Fibroblast of villous mesenchyme (primary cell): Measurements from ENCODE around the gene SCFD1. TPM values are rescaled to one million over a fixed set of nuclear protein-coding genes. Genes with fewer than 3 reads are reported as not detected.
"Not testable (repeated sequence)": the region's sequence is repeated elsewhere in the genome, so short reads cannot be mapped to it uniquely, and the experiment has no call there.

ENCODE experiments used
- DNase-seq: peaks from one replicate; pipeline ENCODE4 v3.0.0-alpha.2; 2010; ENCODE audit warnings: low read depth
- H3K4me3 ChIP-seq: 2 replicates; pipeline ENCODE4 v1.5.1; 2011; ENCODE audit warnings: low read depth, mild to moderate bottlenecking, low read length
- total RNA-seq: library from RNA; depleted of rRNA; stranded (reverse); fragments of >200 nt; gene quantifications from 2 replicates; pipeline ENCODE4 v1.2.3, GENCODE V29; 2012
- TF ChIP-seq, protein P1 (sequence below): IDR thresholded peaks from 2 replicates; pipeline ENCODE4 v1.5.1; 2012; ENCODE audit warnings: low read depth, mild to moderate bottlenecking, low read length; ENCODE audit not compliant: insufficient read depth

SCFD1 gene
- total RNA-seq, 1 donor = 203 TPM

DNA sequence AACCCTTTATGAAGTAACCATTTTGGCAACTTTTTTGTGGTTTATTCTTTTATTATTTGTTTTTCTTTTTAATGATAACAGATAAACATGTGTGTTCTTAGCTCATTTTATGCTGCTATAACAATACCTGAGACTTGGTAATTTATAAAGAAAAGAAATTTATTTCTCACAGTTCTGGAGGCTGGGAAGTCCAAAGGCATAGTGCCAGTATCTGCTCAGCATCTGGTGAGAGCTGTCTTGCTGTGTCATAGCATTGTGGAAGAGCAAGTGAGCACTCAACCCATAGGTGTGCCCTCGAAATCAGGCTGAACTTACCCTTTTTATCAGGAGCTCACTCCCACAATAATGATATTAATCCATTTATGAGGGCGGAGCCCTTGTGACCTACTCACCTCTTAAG, 8.0 kb upstream of the SCFD1 start:
- no peak for DNase-seq
- no peak overlapping the region for H3K4me3 ChIP-seq
- TF ChIP-seq, protein P1, sequence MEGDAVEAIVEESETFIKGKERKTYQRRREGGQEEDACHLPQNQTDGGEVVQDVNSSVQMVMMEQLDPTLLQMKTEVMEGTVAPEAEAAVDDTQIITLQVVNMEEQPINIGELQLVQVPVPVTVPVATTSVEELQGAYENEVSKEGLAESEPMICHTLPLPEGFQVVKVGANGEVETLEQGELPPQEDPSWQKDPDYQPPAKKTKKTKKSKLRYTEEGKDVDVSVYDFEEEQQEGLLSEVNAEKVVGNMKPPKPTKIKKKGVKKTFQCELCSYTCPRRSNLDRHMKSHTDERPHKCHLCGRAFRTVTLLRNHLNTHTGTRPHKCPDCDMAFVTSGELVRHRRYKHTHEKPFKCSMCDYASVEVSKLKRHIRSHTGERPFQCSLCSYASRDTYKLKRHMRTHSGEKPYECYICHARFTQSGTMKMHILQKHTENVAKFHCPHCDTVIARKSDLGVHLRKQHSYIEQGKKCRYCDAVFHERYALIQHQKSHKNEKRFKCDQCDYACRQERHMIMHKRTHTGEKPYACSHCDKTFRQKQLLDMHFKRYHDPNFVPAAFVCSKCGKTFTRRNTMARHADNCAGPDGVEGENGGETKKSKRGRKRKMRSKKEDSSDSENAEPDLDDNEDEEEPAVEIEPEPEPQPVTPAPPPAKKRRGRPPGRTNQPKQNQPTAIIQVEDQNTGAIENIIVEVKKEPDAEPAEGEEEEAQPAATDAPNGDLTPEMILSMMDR = no peak

DNA sequence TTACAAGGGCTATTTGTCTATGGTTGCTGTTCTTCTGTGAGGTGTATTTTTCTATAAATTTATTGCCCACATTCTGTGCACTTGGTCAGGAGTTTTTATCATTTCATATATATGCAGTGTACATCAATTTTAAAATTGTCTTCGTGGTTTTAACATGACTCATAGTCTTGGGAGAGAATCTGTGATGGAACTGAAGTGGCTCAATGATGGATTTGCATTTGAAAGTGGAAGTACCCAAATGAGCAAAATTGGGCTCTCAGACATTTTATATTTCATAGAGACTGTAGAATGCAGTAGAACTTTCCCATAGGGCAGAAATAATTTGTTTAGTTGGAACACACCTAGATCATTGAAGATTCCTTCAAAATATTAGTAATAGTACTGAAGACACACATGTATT, 1.9 kb upstream of the SCFD1 start:
- no peak overlapping the region for H3K4me3 ChIP-seq
- peak; percentile 56 for DNase-seq
- TF ChIP-seq, protein P1 = no peak

DNA sequence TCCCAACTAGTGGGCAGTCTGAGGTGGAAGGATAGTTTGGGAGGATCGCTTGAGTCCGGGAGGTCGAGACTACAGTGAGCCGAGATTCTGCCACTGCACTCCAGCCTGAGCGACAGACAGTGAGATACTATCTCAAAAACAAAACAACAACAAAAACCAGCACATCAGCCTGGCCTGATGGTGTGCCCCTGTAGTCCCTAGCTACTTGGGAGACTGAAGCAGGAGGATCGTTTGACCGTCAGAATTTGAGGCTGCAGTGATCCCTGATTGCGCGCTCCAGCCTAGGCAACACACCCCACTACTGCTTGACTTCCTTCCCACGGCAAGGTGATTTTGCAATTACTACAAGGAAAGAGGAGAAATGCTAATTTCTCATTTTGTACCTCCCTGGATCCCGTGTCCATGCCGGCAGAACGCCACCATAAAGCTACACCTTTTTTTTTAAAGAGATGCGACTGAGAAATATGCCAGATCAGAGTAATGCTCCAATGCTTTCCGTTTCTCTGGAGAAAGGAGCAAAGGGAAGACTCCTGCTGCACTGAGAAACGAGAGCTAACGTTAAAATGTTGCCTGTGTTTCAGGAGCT, 672 bp upstream of the SCFD1 start:
- TF ChIP-seq, protein P1 = no peak
- peak overlapping the region; percentile 97 for H3K4me3 ChIP-seq
- peak; percentile 41 for DNase-seq

DNA sequence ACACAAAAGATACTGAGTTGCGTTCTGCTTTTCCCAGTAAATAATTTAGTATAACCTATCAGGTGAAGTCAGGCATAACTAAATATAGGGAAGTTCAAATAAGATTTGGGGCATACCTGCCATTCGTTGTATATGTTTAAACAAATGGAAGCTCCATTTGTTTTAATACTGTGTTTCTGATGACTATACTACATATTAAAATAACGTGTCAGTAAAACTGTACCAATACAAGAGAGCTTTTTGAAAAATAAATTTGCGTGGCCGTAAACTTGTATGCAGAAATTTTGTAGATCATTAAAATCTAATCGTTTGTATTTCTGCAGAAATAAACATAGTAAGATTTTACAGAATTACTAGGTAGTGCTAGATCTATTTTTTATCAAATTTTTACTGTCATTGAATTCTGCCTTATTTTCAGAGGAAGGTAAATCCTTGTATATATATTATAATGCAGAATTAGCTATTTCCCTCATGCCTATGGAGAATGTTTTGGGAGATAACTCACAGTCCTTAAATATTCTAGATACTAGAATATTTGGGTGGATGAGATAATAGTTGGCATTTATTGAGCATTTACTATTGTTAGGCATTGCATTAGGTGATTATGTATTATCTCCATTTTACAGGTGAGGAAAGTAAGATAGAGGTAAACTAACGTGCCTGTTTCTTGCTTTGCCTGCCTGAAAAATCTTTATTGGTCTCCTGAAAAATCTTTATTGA, 1.5 kb downstream of the SCFD1 start:
- TF ChIP-seq, protein P1 = no peak
- DNase-seq = no peak
- H3K4me3 ChIP-seq = peak overlapping the region; percentile 97

DNA sequence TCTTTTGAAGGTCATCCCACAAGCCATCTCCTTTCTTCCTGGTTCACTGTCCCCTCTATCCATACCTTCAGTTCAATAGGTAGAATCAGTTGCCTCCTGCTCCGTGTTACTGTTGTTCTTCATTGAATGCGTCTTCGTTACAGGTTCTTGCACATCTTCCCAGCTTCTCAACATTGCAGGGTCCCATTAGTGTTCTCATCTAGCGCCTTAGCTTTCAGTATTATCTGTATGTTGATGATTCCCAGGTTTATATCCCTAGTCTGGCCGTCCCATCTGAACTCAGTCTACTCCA, 2.0 kb downstream of the SCFD1 start:
- TF ChIP-seq, protein P1 = no peak
- DNase-seq = no peak
- peak overlapping the region; percentile 97 for H3K4me3 ChIP-seq

DNA sequence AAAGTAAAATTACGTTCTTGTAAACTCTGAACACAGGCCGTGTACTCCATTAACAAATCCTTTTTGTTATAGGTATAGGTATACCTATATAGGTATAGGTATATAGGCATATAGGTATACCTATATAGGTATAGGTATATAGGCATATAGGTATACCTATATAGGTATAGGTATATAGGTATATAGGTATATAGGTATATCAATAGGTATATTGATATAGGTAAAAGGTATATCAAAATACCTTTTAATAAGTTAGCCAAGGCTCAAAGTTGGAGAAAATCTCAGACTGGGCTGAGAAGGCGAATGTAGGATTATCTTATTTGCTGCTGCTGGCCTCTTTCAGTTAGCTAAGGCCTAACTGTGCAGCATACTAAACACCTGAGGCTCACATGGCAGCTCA, 3.4 kb downstream of the SCFD1 start:
- DNase-seq = no peak
- TF ChIP-seq, protein P1 = no peak
- no peak overlapping the region for H3K4me3 ChIP-seq

DNA sequence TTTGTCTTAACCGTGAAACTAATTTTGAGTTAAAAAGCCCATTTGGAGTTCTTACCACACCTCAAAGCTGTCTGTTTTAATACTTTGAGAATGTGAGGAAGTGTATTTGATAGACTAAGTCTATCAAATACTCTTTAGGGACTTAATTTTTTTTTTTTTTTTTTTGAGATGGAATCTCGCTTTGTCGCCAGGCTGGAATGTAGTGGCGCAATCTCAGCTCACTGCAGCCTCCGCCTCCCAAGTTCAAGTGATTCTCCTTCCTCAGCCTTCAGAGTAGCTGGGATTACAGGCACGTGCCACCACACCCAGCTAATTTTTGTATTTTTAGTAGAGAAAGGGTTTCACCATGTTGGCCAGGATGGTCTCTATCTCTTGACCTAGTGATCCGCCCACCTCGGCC, 7.3 kb downstream of the SCFD1 start:
- H3K4me3 ChIP-seq = not testable (repeated sequence)
- peak; percentile 33 for DNase-seq
